Measurements from ENCODE around the gene GRIK2. TPM values are rescaled to one million over a fixed set of nuclear protein-coding genes. Genes with fewer than 3 reads are reported as not detected.

Gene GRIK2
- total RNA-seq, 2 donors from 2014 or later = 1.00 to 4.5 TPM

GRCh38 chr6:101931766-101932165 lies 538.3 kb downstream of the GRIK2 start:
- no peak overlapping the region for H3K27ac Mint-ChIP-seq
- H3K27me3 ChIP-seq (ENCODE audit: control insufficient read depth, insufficient read depth, low read length, poor library complexity, severe bottlenecking) = no peaks in the 10 kb centered on the region

GRCh38 chr6:101932704-101933103 lies 539.2 kb downstream of the GRIK2 start:
- Histone ChIP-seq H3K9ac (ENCODE audit: extremely low read depth, low read length, poor library complexity, severe bottlenecking) (no peak overlapping the region), H3K4me1 (ENCODE audit: control insufficient read depth, insufficient read depth, low read length) (no peaks in the 10 kb centered on the region), H3K27me3 (ENCODE audit: control insufficient read depth, insufficient read depth, low read length, poor library complexity, severe bottlenecking) (no peaks in the 10 kb centered on the region), H3K27ac (ENCODE audit: low read depth, low read length) (no peak overlapping the region), H3K4me3 (ENCODE audit: low read length) (no peak overlapping the region), H3K36me3 (ENCODE audit: control insufficient read depth, insufficient read depth, low read length) (no peaks in the 10 kb centered on the region), H3K9me3 (ENCODE audit: control insufficient read depth, low read length) (no peaks in the 10 kb centered on the region)
- H3K36me3 Mint-ChIP-seq (ENCODE audit: low read depth) = no peaks in the 10 kb centered on the region
- no peaks in the 10 kb centered on the region for H3K4me1 Mint-ChIP-seq
- no peaks in the 10 kb centered on the region for H3K9me3 Mint-ChIP-seq
- no peak overlapping the region for H3K4me3 Mint-ChIP-seq
- no peaks in the 10 kb centered on the region for H3K27me3 Mint-ChIP-seq (ENCODE audit: insufficient read depth)
- 76 to 95% methylated on average over 3 of the region's 3 CpGs for WGBS, 2 experiments (ENCODE audit: insufficient coverage in 1 of 2, insufficient read length in 1 of 2)
- DNase-seq = no peak
- no peak overlapping the region for H3K27ac Mint-ChIP-seq
- TF ChIP-seq CTCF (conservative IDR thresholded peaks at IDR 0.05) = no peak

More at GRCh38 chr6:101931766-101932165, 538.3 kb downstream of the GRIK2 start:
- 94% methylated on average over 2 of the region's 2 CpGs; no CpG with 5 or more reads in 1 of the 2 experiments for WGBS, 2 experiments (ENCODE audit: insufficient coverage in 1 of 2, insufficient read length in 1 of 2)
- no peak overlapping the region for H3K4me3 ChIP-seq (ENCODE audit: low read length)
- no peaks in the 10 kb centered on the region for H3K9me3 ChIP-seq (ENCODE audit: control insufficient read depth, low read length)
- H3K4me1 ChIP-seq (ENCODE audit: control insufficient read depth, insufficient read depth, low read length) = no peaks in the 10 kb centered on the region
- Mint-ChIP-seq H3K9me3 (no peaks in the 10 kb centered on the region), H3K4me3 (no peak overlapping the region), H3K4me1 (no peaks in the 10 kb centered on the region), H3K36me3 (ENCODE audit: low read depth) (no peaks in the 10 kb centered on the region), H3K27me3 (ENCODE audit: insufficient read depth) (no peaks in the 10 kb centered on the region)
- TF ChIP-seq CTCF (conservative IDR thresholded peaks at IDR 0.05) = no peak
- no peak for DNase-seq
- H3K9ac ChIP-seq (ENCODE audit: extremely low read depth, low read length, poor library complexity, severe bottlenecking) = no peak overlapping the region
- H3K27ac ChIP-seq (ENCODE audit: low read depth, low read length) = no peak overlapping the region
- no peaks in the 10 kb centered on the region for H3K36me3 ChIP-seq (ENCODE audit: control insufficient read depth, insufficient read depth, low read length)

- no peaks in the 10 kb centered on the region for H3K9me3 ChIP-seq (ENCODE audit: control insufficient read depth, low read length)
- H3K27ac ChIP-seq (ENCODE audit: low read depth, low read length) = no peak overlapping the region
- TF ChIP-seq CTCF (conservative IDR thresholded peaks at IDR 0.05) = no peak
- H3K27ac Mint-ChIP-seq = no peak overlapping the region
- no peaks in the 10 kb centered on the region for H3K4me1 ChIP-seq (ENCODE audit: control insufficient read depth, insufficient read depth, low read length)
- H3K9me3 Mint-ChIP-seq = no peaks in the 10 kb centered on the region
- no peaks in the 10 kb centered on the region for H3K4me1 Mint-ChIP-seq
- no peak for DNase-seq
- 73% methylated on average over 1 of the region's 1 CpG; no CpG with 5 or more reads in 1 of the 2 experiments for WGBS, 2 experiments (ENCODE audit: insufficient coverage in 1 of 2, insufficient read length in 1 of 2)
- no peak overlapping the region for H3K9ac ChIP-seq (ENCODE audit: extremely low read depth, low read length, poor library complexity, severe bottlenecking)
- H3K27me3 ChIP-seq (ENCODE audit: control insufficient read depth, insufficient read depth, low read length, poor library complexity, severe bottlenecking) = no peaks in the 10 kb centered on the region
- H3K36me3 Mint-ChIP-seq (ENCODE audit: low read depth) = no peaks in the 10 kb centered on the region
- no peaks in the 10 kb centered on the region for H3K27me3 Mint-ChIP-seq (ENCODE audit: insufficient read depth)
- no peak overlapping the region for H3K4me3 ChIP-seq (ENCODE audit: low read length)
- no peak overlapping the region for H3K4me3 Mint-ChIP-seq
- H3K36me3 ChIP-seq (ENCODE audit: control insufficient read depth, insufficient read depth, low read length) = no peaks in the 10 kb centered on the region
Measured at GRCh38 chr6:101935732-101936131, 542.2 kb downstream of the GRIK2 start.

Measured in endodermal cell (in vitro differentiated cells).